Loucy (cell line): Measurements from ENCODE around the gene CD8A.

Experiments used
- H2AFZ ChIP-seq: fragments of 200-600 bp; sonication (generic); 2 replicates; pipeline ENCODE4 v1.6.0; 2016; ENCODE audit warnings: antibody characterized with exemption, mild to moderate bottlenecking, low read length, moderate library complexity
- H3F3A ChIP-seq: fragments of 200-600 bp; 2 replicates; pipeline ENCODE4 v1.6.0; 2016; ENCODE audit warnings: antibody characterized with exemption, low read depth, mild to moderate bottlenecking
- H3K27me3 ChIP-seq: fragments of 200-600 bp; sonication (generic); 2 replicates; pipeline ENCODE4 v1.6.1; 2014; ENCODE audit warnings: low read length, mild to moderate bottlenecking; ENCODE audit not compliant: insufficient read depth, poor library complexity, severe bottlenecking
- H3K36me3 ChIP-seq: fragments of 200-600 bp; sonication (generic); 2 replicates; pipeline ENCODE4 v1.6.1; 2016; ENCODE audit warnings: low read length; ENCODE audit not compliant: insufficient read depth
- H3K4me1 ChIP-seq: fragments of 200-600 bp; sonication (generic); 2 replicates; pipeline ENCODE4 v1.5.1; 2014; ENCODE audit warnings: low read length, mild to moderate bottlenecking; ENCODE audit not compliant: insufficient read depth, poor library complexity, severe bottlenecking
- H3K4me2 ChIP-seq: fragments of 200-600 bp; sonication (generic); 2 replicates; pipeline ENCODE4 v1.6.0; 2014; ENCODE audit warnings: antibody characterized with exemption, low read length, low read depth, mild to moderate bottlenecking; ENCODE audit not compliant: poor library complexity, severe bottlenecking
- H3K4me3 ChIP-seq: fragments of 200-600 bp; sonication (generic); 2 replicates; pipeline ENCODE4 v1.5.1; 2014; ENCODE audit warnings: low read length, mild to moderate bottlenecking, mixed read lengths; ENCODE audit not compliant: poor library complexity, severe bottlenecking
- H3K79me2 ChIP-seq: fragments of 200-600 bp; sonication (generic); 2 replicates; pipeline ENCODE4 v1.6.1; 2014; ENCODE audit warnings: low read length; ENCODE audit not compliant: insufficient read depth
- H3K9ac ChIP-seq: fragments of 200-600 bp; sonication (generic); 2 replicates; pipeline ENCODE4 v1.6.0; 2014; ENCODE audit warnings: mild to moderate bottlenecking, low read depth, low read length, moderate library complexity; ENCODE audit not compliant: poor library complexity, severe bottlenecking
- H3K9me2 ChIP-seq: fragments of 200-600 bp; sonication (generic); replicated peaks from 2 replicates; pipeline ENCODE4 v1.6.1; 2016; ENCODE audit warnings: low read depth, low read length, mixed read lengths
- H3K9me3 ChIP-seq: fragments of 200-600 bp; sonication (generic); 2 replicates; pipeline ENCODE4 v1.6.1; 2014; ENCODE audit warnings: mild to moderate bottlenecking, antibody characterized with exemption, low read length, low read depth; ENCODE audit not compliant: insufficient read depth
- H4K20me1 ChIP-seq: fragments of 200-600 bp; sonication (generic); 2 replicates; pipeline ENCODE4 v1.6.0; 2014; ENCODE audit warnings: antibody characterized with exemption, low read length, mild to moderate bottlenecking; ENCODE audit not compliant: insufficient read depth, poor library complexity, severe bottlenecking
- CTCF ChIP-seq: fragments of 200-600 bp; sonication (generic); conservative IDR thresholded peaks from 2 replicates; pipeline ENCODE4 v1.5.1; 2014; ENCODE audit warnings: mild to moderate bottlenecking, antibody characterized with exemption, low read length
- EZH2phosphoT487 ChIP-seq: fragments of 200-600 bp; IDR thresholded peaks from 2 replicates; pipeline ENCODE4 v1.6.1; 2018; ENCODE audit warnings: antibody characterized with exemption, mild to moderate bottlenecking, moderate library complexity, borderline replicate concordance

The CD8A gene

GRCh38 chr2:86788165-86788564, 2.5 kb downstream of the CD8A start:
- Histone ChIP-seq H4K20me1 (no peaks in the 10 kb centered on the region), H3K9me3 (no peaks in the 10 kb centered on the region), H3K36me3 (no peaks in the 10 kb centered on the region), H3K9me2 (no peaks in the 10 kb centered on the region), H3K4me3 (no peak overlapping the region), H3K4me2 (no peak overlapping the region), H3K9ac (no peak overlapping the region), H3K79me2 (no peaks in the 10 kb centered on the region), H3K4me1 (no peaks in the 10 kb centered on the region), H3K27me3 (no peaks in the 10 kb centered on the region), H2AFZ (no peak overlapping the region), H3F3A (no peaks in the 10 kb centered on the region)
- no peak for TF ChIP-seq EZH2phosphoT487

DNA sequence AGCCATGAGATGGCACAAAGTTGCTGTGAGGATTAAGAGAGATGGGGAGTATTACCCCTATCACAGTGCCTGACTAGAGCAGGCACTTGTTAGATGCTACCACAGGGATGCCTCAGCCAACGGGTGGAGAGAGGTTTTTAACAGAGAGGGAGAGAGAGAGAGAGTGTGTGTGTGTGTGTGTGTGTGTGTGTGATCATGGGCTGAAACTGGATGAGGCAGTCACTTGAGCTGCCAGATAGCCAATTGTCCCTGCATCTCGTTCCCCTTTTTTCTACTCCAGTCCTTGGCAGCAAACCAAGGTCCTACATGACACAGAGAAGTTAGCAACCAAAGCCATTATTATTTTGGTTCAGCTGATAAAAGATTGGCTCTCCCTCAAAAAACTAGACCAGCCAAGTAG, 3.0 kb downstream of the CD8A start:
- no peaks in the 10 kb centered on the region for H3K27me3 ChIP-seq
- H3F3A ChIP-seq, result no peaks in the 10 kb centered on the region
- no peaks in the 10 kb centered on the region for H3K36me3 ChIP-seq
- H3K4me1 ChIP-seq, result no peaks in the 10 kb centered on the region
- no peaks in the 10 kb centered on the region for H4K20me1 ChIP-seq
- TF ChIP-seq CTCF (no peak), EZH2phosphoT487 (no peak)
- no peak overlapping the region for H2AFZ ChIP-seq
- no peaks in the 10 kb centered on the region for H3K9me3 ChIP-seq
- H3K4me2 ChIP-seq, result no peak overlapping the region
- no peak overlapping the region for H3K4me3 ChIP-seq
- H3K79me2 ChIP-seq, result no peaks in the 10 kb centered on the region
- no peaks in the 10 kb centered on the region for H3K9me2 ChIP-seq
- no peak overlapping the region for H3K9ac ChIP-seq

DNA sequence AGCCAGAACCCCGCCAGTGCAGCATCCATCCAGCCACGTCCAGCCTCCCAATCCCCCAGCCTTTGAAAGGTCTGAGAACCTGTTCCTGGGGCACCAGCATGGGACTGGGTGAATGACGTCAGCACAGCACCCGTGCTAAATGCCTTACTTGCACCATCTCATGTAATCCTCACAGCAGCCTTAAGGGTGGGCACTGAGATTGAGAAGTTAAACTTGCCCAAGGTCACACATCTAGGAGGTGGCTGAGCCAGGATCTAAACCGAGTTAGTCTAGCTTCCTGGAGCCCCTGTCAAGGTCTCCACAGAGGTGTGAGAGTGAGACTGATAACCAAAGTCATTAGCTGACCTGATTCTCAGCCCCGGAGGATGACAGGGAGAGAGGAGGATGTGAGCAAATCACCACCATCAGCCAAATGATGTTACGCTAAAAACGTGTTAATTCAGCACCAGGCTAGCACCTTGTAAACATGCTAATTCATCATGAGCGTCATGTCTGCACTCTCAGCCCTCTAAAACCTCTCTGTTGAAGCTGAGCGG, 4.6 kb downstream of the CD8A start:
- no peaks in the 10 kb centered on the region for H3K27me3 ChIP-seq
- no peak overlapping the region for H3K4me2 ChIP-seq
- no peaks in the 10 kb centered on the region for H3K9me2 ChIP-seq
- TF ChIP-seq EZH2phosphoT487 (no peak), CTCF (no peak)
- H3K9me3 ChIP-seq, result no peaks in the 10 kb centered on the region
- no peak overlapping the region for H2AFZ ChIP-seq
- H3K36me3 ChIP-seq, result no peaks in the 10 kb centered on the region
- H3K4me3 ChIP-seq, result no peak overlapping the region
- no peak overlapping the region for H3K9ac ChIP-seq
- no peaks in the 10 kb centered on the region for H3K4me1 ChIP-seq
- H3F3A ChIP-seq, result no peaks in the 10 kb centered on the region
- no peaks in the 10 kb centered on the region for H4K20me1 ChIP-seq
- H3K79me2 ChIP-seq, result no peaks in the 10 kb centered on the region

- no peak overlapping the region for H3K9ac ChIP-seq
- TF ChIP-seq CTCF (no peak), EZH2phosphoT487 (no peak)
These were observed 5.3 kb downstream of the CD8A start for GRCh38 chr2:86785456-86785855.

More at GRCh38 chr2:86785456-86785855, 5.3 kb downstream of the CD8A start:
- no peak overlapping the region for H2AFZ ChIP-seq
- H3K9me3 ChIP-seq, result no peaks in the 10 kb centered on the region
- no peaks in the 10 kb centered on the region for H4K20me1 ChIP-seq
- no peak overlapping the region for H3K4me3 ChIP-seq
- H3K27me3 ChIP-seq, result no peaks in the 10 kb centered on the region
- no peaks in the 10 kb centered on the region for H3K79me2 ChIP-seq
- no peaks in the 10 kb centered on the region for H3K9me2 ChIP-seq
- no peaks in the 10 kb centered on the region for H3K36me3 ChIP-seq
- no peak overlapping the region for H3K4me2 ChIP-seq
- no peaks in the 10 kb centered on the region for H3K4me1 ChIP-seq
- no peaks in the 10 kb centered on the region for H3F3A ChIP-seq
